GM04504 (cell line): Measurements from ENCODE around the gene MIER2.
"Not testable (repeated sequence)": the region's sequence is repeated elsewhere in the genome, so short reads cannot be mapped to it uniquely, and the experiment has no call there.

Experiments
- DNase-seq: peaks from one replicate; pipeline ENCODE4 v3.0.0-alpha.2; 2012; ENCODE audit warnings: low read depth

The MIER2 gene, protein sequence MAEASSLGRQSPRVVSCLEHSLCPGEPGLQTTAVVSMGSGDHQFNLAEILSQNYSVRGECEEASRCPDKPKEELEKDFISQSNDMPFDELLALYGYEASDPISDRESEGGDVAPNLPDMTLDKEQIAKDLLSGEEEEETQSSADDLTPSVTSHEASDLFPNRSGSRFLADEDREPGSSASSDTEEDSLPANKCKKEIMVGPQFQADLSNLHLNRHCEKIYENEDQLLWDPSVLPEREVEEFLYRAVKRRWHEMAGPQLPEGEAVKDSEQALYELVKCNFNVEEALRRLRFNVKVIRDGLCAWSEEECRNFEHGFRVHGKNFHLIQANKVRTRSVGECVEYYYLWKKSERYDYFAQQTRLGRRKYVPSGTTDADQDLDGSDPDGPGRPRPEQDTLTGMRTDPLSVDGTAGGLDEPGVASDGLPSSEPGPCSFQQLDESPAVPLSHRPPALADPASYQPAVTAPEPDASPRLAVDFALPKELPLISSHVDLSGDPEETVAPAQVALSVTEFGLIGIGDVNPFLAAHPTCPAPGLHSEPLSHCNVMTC

DNA sequence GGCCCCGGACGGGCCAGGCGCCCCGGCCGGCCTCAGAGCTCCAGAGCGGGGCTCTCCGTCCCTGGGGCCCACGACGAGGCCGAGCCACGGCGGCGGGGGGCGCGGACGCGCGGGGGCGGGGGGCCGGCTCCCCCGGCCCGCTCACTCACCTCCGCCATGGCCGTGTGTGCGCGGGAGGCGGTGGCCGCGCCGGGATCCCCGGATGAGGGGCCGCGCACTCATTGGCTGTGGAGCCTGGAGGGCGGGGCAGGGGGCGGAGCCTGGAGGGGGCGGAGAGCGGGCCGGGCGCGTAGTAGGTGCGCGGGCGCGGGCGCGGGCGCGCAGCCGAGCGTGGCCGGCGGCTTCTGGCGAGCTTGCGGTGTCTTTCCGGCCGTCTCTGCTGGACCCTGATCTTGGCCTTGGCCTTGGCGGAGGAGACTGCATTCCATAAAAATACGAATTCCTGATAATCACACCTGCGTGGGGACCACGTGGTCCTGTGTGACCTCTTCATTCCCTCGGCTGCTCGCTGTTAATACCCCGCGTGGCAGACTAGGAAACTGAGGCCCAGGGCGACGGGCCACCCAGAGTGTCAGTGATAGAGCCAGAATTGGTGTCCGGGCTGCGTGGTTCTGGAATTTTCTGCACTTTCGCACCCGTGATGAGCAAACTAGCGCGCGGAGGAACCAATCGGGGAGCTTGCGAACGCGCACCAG, at the start of gene MIER2:
Gene MIER2 (minus strand): TSS at position 172 of the 695 bp plus-strand sequence. CDS start 14 bp downstream, at position 158.
- DNase-seq: no peak

DNA sequence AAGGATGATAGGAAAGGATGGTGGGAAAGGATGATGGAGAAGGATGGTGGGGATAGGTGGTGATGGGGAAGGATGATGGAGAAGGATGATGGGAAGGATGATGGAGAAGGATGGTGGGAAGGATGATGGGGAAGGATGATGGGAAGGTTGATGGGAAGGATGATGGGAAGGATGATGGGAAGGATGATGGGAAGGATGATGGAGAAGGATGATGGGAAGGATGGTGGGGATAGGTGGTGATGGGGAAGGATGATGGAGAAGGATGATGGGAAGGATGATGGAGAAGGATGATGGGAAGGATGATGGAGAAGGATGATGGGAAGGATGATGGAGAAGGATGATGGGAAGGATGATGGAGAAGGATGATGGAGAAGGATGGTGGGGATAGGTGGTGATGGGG, 49.0 kb upstream of the MIER2 start:
- not testable (repeated sequence) for DNase-seq

DNA sequence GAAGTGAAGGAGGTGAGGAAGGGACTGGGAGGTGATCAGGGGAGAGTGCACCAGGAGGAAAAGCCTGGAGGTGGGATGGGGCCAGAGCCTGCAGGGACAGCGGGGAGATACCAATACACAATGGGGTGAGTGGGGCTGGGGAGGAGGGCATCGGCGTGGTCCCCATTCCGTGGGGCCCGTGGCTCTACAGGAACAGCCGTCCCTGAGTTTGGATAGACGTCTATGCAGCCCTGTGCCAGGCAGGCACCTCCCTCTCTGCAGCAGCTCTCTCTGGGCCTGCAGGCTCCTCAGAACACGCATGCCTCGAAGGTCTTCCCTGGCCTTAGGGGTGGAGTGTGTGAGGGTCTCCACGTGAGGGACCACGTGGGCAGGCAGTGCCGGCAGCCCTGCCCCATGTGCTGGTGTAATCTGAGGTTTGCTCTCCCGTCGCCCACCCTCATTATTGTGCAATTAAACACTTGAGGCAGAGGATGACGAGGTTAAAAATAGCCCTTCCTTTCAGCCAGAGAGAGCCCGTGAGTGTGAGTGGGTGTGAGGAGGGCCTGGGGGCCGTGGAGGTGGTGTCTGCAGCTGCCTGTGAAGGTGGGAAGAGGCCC, 47.9 kb upstream of the MIER2 start:
- no peak for DNase-seq

DNA sequence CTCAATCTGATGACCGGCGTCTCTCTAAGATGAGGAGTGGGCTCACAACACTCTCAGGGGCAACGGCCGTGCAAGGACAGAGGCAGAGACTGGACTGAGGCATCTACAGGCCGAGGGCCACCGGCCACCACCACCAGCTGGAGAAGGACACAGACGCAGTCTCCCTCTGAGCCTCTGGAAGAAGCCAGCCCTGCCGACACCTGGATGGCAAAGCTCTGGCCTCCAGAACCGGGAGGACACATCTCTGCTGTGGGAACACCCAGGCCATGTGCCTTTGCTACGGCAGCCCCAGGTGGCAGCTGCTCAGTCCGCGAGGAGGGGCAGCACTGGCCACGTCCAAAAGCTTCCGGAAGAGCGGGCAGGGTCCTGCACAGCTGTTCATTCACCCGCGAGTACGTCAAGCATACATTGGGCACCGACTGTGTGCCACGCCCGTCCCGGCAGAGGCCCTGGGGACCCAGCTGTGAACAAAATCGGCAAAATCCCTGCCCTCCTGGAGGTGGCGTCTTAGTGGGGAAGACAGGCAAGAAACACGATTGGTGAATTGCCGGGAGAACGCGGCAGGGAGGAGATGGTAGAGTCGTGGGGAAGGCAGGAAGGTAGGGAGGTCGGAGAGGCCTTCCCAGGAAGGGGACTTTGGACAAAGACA, 47.3 kb upstream of the MIER2 start:
- DNase-seq: no peak

DNA sequence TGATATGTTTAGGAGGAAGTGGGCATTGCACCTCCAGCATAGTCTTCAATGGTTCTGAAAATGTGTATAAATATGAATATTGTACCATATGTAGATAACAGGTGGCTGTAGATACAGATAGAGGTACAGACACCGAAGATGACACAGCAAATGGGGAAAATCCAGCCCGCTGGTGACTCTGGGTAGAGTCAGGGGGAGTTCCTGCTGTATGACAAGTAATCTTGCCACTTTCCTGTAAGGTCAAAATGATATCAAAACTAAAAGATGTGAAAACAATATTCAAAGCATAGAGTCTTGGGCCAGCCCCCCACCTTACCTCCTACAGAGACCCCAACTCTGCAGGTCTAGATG, 46.6 kb upstream of the MIER2 start:
- no peak for DNase-seq

DNA sequence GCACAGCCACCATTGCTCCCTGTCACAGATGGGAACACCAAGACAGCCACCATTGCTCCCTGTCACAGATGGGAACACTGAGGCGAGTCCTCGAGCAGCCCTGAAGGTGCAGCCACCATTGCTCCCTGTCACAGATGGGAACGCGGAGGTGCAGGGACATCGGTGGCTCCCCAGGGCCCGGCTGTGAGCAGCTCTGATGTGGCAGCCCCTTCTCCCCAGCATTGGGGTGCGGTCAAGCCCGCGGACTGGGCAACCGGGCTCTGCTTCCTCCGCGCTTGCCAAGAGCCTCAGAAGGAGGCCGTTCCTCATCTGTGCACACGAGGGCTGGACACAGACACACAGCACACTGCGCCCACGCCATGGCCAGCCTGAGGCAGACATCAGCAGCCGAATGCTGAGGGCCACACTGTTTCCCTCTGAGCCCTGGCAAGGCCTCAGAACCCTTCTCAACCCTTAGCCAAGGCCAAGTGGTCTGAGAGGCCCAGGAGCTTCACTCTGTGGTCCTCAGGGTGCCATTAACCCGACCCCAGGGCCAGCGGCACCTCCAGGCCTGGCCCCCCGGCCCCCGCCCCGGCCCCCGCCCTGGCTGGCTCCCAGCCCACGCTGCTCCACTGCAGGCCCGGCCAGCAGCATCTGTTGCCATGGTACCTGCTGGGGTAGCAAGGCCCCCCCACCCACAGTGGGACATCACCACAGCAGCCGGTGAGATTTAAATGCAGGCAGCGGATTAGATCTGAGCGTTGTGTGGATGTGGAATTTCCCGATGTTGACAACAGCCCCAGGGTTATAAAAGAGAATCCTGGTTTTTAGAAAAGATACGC, 46.0 kb upstream of the MIER2 start:
- DNase-seq: no peak

DNA sequence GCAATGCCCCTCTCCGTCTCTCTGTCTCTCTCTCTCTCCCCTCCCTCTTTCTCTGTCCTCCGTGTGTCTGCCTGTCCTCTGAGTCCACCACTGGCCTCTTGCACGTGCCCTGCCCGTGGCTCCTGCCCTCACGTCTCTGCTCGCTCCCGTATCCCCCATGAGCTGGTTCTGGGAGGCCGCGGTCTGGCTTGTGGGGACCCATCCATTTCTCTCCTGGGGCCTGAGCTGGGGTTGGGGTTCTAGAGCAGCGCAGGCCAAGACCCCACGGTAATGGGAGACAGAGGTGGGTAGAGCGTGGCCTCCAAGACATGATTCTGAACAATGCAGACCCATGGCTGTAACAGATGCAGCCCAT, 45.3 kb upstream of the MIER2 start:
- no peak for DNase-seq

DNA sequence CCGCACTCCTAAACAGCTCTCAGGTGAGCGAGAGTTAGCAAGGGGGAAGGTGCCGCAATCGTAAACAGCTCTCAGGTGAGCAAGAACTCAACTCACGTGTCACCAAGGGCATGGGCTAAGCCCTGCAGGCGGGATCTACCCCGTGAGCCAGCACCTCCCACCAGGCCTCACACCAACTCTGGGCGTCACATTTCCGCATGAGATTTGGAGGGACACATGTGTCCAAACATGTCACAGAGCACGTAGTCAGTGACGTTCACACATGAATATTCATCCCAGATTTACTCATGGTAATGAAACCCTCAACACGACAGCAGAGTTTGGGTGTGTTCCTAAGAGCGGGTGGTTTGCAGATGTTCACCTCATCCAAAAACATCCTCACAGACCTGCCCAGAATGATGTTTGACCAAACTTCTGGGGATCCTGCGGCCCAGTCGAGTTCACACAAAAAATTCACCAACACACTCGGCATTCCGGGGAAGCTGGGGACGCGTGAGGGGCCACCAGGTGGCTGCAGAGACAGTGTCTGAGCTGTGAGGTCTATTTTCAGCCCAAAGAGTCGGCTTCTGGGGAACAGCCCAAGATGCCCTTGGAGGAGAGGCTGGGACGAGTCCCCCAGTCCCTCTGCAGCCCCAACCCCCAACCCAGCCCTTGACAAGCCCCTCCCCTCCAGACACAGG, 44.8 kb upstream of the MIER2 start:
- DNase-seq: no peak

DNA sequence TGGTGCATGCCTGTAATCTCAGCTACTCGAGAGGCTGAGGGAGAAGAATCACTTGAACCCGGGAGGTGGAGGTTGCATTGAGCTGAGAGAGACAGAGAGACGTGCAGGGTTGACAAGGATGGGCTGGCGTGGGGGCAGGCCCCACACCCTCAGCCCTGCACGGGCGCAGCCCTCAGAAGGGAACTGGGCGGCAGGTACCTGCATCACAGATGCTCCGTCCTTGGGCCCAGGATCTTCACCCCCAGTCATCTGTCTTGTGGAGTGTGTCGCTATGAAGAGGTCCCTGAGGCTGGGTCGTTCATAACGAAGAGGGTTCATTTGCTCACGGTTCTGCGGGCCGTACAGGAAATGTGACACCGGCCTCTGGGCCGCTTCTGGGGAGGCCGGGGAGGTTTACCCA, 44.1 kb upstream of the MIER2 start:
- DNase-seq: no peak

DNA sequence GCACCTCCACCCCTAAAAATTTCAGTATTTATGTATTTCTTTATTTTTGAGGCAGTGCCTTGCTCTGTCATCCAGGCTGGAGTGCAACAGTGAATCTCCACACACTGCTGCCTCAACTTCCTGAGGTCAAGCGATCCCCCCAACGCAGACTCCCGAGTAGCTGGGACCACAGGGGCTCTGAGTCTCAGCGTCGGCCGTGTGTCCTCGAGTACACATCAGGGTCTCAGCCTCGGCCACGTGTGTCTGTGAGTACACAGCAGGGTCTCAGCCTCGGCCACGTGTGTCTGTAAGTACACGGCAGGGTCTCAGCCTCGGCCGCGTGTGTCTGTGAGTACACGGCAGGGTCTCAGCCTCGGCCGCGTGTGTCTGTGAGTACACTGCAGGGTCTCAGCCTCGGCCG, 43.2 kb upstream of the MIER2 start:
- DNase-seq: no peak

DNA sequence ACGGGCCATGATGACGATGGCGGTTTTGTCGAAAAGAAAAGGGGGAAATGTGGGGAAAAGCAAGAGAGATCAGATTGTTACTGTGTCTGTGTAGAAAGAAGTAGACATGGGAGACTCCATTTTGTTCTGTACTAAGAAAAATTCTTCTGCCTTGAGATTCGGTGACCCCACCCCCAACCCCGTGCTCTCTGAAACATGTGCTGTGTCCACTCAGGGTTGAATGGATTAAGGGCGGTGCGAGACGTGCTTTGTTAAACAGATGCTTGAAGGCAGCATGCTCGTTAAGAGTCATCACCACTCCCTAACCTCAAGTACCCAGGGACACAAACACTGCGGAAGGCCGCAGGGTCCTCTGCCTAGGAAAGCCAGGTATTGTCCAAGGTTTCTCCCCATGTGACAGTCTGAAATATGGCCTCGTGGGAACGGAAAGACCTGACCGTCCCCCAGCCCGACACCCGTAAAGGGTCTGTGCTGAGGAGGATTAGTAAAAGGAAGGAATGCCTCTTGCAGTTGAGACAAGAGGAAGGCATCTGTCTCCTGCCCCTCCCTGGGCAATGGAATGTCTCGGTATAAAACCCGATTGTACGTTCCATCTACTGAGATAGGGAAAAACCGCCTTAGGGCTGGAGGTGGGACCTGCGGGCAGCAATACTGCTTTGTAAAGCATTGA, 42.2 kb upstream of the MIER2 start:
- DNase-seq: not testable (repeated sequence)

DNA sequence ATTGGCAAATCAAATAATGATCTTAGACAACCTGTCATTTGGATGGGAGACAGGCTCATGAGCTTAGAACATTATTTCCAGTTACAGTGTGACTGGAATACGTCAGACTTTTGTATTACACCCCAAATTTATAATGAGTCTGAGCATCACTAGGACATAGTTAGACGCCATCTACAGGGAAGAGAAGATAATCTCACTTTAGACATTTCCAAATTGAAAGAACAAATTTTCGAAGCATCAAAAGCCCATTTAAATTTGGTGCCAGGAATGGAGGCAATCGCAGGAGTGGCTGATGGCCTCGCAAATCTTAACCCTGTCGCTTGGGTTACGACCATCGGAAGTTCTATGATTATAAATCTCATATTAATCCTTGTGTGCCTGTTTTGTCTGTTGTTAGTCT, 41.6 kb upstream of the MIER2 start:
- not testable (repeated sequence) for DNase-seq

DNA sequence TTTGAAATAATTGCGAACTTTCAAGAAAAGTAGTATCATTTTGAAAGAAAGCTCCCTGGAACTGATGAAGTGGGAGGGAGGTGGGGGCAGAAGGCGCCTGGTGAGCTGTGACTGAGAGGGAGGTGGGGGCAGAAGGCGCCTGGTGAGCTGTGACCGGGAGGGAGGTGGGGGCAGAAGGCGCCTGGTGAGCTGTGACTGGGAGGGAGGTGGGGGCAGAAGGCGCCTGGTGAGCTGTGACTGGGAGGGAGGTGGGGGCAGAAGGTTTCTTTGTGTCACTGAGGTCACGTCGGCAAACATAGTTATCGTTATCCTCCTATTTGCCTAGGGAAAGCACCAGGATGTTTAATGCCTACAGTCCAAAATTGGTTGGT, 40.2 kb upstream of the MIER2 start:
- DNase-seq: no peak

DNA sequence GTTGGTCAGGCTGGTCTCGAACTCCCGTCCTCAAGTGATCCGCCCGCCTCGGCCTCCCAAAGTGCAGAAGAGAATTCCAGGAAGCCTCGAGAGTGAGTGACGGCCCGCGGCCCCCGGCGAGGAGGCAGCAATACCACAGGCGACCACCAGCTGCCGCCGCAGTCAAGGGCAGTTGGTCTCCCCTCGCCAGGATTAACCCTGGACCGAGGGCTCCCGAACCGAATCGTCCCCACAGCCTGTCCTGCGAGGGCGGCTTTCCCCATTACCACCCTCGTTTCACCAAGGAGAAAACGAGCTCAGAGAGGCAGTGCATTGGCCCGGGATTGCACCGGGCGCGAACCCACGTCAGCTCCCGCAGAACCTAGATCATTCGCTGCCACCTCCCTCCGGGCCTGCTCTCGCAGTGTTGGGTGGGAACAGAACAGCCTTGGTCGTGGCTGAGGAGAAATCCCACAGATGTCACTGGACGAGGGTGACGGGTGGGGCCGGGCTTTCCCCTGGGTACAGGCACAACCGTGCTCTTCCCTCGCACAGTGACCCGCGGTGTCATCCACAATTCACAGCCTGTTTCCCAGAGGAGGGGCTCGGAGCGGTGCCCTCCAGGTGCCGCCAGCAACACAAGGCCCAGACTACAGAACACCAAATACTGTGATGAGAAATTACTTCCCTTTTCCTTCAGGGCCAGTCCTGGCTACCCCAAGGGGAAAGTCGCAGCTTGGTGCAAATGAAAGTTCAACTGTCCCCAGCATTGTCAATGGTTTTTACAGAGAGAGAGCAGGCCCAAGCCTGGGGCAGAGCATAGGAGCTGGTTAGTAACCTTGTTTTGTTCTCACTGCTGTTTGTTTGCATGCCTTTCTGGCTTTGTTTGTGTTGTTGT, 39.6 kb upstream of the MIER2 start:
- DNase-seq: no peak

DNA sequence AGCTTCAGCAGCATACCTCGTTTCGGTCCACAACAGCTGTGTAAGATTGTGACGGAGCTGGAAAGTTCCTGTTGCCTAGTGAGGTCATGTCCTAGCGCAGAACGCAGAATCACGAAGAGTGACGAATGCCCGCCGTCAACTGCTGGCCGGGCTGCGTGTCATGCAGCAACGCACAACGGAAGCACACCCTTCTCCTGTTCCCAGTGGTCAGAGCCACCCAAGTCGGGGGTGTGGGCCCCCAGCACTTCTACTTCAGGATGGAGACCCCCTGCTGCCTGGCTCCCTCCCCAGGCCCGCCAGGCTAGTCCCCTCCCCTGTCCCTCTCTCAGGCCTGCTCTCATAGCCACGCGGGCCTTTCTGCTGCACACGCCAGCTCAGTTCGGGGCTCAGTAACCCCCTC, 38.4 kb upstream of the MIER2 start:
- DNase-seq: no peak

DNA sequence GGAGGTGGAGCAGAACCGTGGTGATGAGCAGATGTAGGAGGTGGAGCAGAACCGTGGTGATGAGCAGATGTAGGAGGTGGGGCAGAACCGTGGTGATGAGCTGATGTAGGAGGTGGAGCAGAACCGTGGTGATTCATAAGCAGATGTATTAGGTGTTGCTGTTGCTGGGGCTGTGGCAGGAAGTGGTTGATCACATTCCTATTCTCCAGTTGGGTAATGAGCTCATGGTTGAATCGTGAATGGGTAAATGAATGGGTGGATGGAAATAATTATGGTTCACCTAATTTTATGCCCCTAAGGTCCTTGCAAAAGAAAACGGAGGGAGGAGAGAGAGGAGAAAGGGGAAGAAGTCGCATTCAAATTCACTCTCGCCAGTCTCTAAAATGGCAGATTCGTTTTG, 38.0 kb upstream of the MIER2 start:
- peak; percentile 47 for DNase-seq

DNA sequence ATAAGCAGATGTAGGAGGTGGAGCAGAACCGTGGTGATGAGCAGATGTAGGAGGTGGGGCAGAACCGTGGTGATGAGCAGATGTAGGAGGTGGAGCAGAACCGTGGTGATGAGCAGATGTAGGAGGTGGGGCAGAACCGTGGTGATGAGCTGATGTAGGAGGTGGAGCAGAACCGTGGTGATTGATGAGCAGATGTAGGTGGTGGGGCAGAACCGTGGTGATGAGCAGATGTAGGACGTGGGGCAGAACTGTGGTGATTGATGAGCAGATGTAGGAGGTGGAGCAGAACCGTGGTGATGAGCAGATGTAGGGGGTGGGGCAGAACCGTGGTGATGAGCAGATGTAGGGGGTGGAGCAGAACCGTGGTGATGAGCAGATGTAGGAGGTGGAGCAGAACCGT, 37.3 kb upstream of the MIER2 start:
- DNase-seq: not testable (repeated sequence)

DNA sequence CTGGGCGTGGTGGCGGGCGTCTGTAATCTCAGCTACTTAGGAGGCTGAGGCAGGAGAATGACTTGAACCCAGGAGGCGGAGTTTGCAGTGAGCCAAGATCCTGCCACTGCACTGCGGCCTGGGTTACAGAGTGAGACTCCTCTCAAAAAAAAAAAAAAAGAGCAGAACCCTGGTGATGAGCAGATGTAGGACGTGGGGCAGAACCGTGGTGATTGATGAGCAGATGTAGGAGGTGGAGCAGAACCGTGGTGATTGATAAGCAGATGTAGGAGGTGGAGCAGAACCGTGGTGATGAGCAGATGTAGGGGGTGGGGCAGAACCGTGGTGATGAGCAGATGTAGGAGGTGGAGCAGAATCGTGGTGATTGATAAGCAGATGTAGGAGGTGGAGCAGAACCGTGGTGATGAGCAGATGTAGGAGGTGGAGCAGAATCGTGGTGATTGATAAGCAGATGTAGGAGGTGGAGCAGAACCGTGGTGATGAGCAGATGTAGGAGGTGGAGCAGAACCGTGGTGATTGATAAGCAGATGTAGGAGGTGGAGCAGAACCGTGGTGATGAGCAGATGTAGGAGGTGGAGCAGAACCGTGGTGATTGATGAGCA, 36.1 kb upstream of the MIER2 start:
- not testable (repeated sequence) for DNase-seq

DNA sequence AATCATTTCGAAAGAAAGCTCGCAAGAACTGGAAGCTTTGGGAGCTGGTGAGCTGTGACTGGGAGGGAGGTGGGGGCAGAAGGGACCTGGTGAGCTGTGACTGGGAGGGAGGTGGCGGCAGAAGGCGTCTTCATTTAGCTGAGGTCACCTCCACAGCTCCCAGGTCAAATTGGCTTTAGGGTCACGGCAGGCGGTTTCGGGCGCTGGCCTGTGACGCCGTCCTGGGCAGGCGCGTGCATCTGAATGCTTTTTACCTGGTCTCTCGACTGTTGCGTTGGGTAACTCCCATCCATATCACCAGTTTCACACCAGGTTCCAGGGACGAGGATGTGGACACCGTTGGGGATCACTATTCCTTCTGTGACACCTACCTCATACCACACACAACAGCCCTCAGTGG, 35.2 kb upstream of the MIER2 start:
- no peak for DNase-seq
